ENCODE data around the gene PGBD5. TPM values are rescaled to one million over a fixed set of nuclear protein-coding genes. Genes with fewer than 3 reads are reported as not detected.

The PGBD5 gene
- total and polyA plus RNA-seq, 8 donors = 2.8 to 17.2 (median 10.4) TPM

- H3K36me3 ChIP-seq = no peaks in the 10 kb centered on the region
- intact Hi-C loops (cut with DNase I) = no loop called here
- H3K4me3 ChIP-seq = no peak overlapping the region
- no peaks in the 10 kb centered on the region for H3K9me3 ChIP-seq
- no peak for DNase-seq
- no peaks in the 10 kb centered on the region for H3K27me3 ChIP-seq
- 86 to 94% methylated on average over 10 of the region's 10 CpGs for WGBS, 2 donors
- no peak for ATAC-seq
- H3K4me1 ChIP-seq = no peaks in the 10 kb centered on the region
- H3K27ac ChIP-seq = no peak overlapping the region
- no peak for TF ChIP-seq CTCF (IDR thresholded peaks at IDR 0.05)
- FAIRE-seq = no peak
Measured at GRCh38 chr1:230355594-230355993, 70.5 kb downstream of the PGBD5 start.

GRCh38 chr1:230355128-230355527 is 71.0 kb downstream of the PGBD5 start:
- H3K4me3 ChIP-seq = no peak overlapping the region
- FAIRE-seq = no peak
- H3K36me3 ChIP-seq = no peaks in the 10 kb centered on the region
- DNase-seq = no peak
- ATAC-seq = no peak
- intact Hi-C loops (cut with DNase I) = no loop called here
- H3K27me3 ChIP-seq = no peaks in the 10 kb centered on the region
- WGBS, 2 donors = 85% methylated on average over 4 of the region's 4 CpGs
- H3K9me3 ChIP-seq = no peaks in the 10 kb centered on the region
- no peak for TF ChIP-seq CTCF (IDR thresholded peaks at IDR 0.05)
- no peaks in the 10 kb centered on the region for H3K4me1 ChIP-seq
- no peak overlapping the region for H3K27ac ChIP-seq

GRCh38 chr1:230354005-230354404 is 72.1 kb downstream of the PGBD5 start:
- H3K4me3 ChIP-seq = no peak overlapping the region
- H3K36me3 ChIP-seq = no peaks in the 10 kb centered on the region
- no peak for TF ChIP-seq CTCF (IDR thresholded peaks at IDR 0.05)
- peaks cover 3 to 5% (median 4%) of the 10 kb centered on the region in 3 donors for H3K4me1 ChIP-seq
- no peaks in the 10 kb centered on the region for H3K9me3 ChIP-seq
- H3K27ac ChIP-seq = no peak overlapping the region
- intact Hi-C loops (cut with DNase I) = no loop called here
- ATAC-seq = no peak
- WGBS, 2 donors = 89% methylated on average over 4 of the region's 4 CpGs
- H3K27me3 ChIP-seq = no peaks in the 10 kb centered on the region
- no peak for DNase-seq
- no peak for FAIRE-seq

- no peaks in the 10 kb centered on the region for H3K27me3 ChIP-seq
- intact Hi-C loops (cut with DNase I) = no loop called here
- no peak overlapping the region for H3K27ac ChIP-seq
- no peak overlapping the region for H3K4me3 ChIP-seq
- WGBS, 2 donors = 92 to 98% methylated on average over 6 of the region's 6 CpGs
- H3K4me1 ChIP-seq = peaks cover 8 to 12% (median 12%) of the 10 kb centered on the region in 3 donors
- FAIRE-seq = no peak
- no peaks in the 10 kb centered on the region for H3K9me3 ChIP-seq
- ATAC-seq = no peak
- TF ChIP-seq CTCF (IDR thresholded peaks at IDR 0.05) = no peak
- DNase-seq = no peak
- H3K36me3 ChIP-seq = no peaks in the 10 kb centered on the region
Measured at GRCh38 chr1:230352537-230352936, 73.6 kb downstream of the PGBD5 start.

- FAIRE-seq (no peak), DNase-seq (no peak), ATAC-seq (no peak)
- 90 to 91% methylated on average over 6 of the region's 6 CpGs for WGBS, 2 donors
- H3K27me3 ChIP-seq = no peaks in the 10 kb centered on the region
- H3K4me3 ChIP-seq = no peak overlapping the region
- no peak overlapping the region for H3K27ac ChIP-seq
- peaks cover 8 to 14% (median 12%) of the 10 kb centered on the region in 3 donors for H3K4me1 ChIP-seq
- intact Hi-C loops (cut with DNase I) = no loop called here
- no peaks in the 10 kb centered on the region for H3K36me3 ChIP-seq
- no peak for TF ChIP-seq CTCF (IDR thresholded peaks at IDR 0.05)
- H3K9me3 ChIP-seq = no peaks in the 10 kb centered on the region
Measured at GRCh38 chr1:230351983-230352382, 74.1 kb downstream of the PGBD5 start.

All from pancreas (tissue), 10 donors.